Neural crest cell (in vitro differentiated cells): Measurements from ENCODE around the gene SMIM1. TPM values are rescaled to one million over a fixed set of nuclear protein-coding genes. Genes with fewer than 3 reads are reported as not detected.

Source experiments
- DNase-seq: peaks from one replicate; pipeline ENCODE4 v3.0.0; 2021; ENCODE audit warnings: low read depth, mixed read lengths, low spot score
- H3K27ac Mint-ChIP-seq: one replicate; pipeline ENCODE4 v1.8.0; 2021; ENCODE audit warnings: mild to moderate bottlenecking, mixed read lengths; ENCODE audit not compliant: unreplicated experiment
- H3K27me3 Mint-ChIP-seq: 2 replicates; pipeline ENCODE4 v1.8.0; 2021; ENCODE audit warnings: low read depth, mild to moderate bottlenecking, mixed read lengths
- H3K36me3 Mint-ChIP-seq: 2 replicates; pipeline ENCODE4 v1.8.0; 2021; ENCODE audit warnings: low read depth, mild to moderate bottlenecking, mixed read lengths
- H3K4me1 Mint-ChIP-seq: 2 replicates; pipeline ENCODE4 v1.8.0; 2021; ENCODE audit warnings: mixed read lengths
- H3K4me3 Mint-ChIP-seq: one replicate; pipeline ENCODE4 v1.8.0; 2021; ENCODE audit warnings: mild to moderate bottlenecking, mixed read lengths
- H3K9me3 Mint-ChIP-seq: 2 replicates; pipeline ENCODE4 v1.8.0; 2021; ENCODE audit warnings: mixed read lengths
- CTCF ChIP-seq: fragments of 200-600 bp; sonication (generic); conservative IDR thresholded peaks from 2 replicates; pipeline ENCODE4 v1.5.0; 2021; ENCODE audit warnings: antibody characterized with exemption, mild to moderate bottlenecking
- total RNA-seq: library from RNA; stranded (reverse); gene quantifications from 2 replicates; pipeline ENCODE4 v1.2.1, GENCODE V29; 2021

The SMIM1 gene
- total RNA-seq, 1 donor from 2014 or later: 4.7 TPM

GRCh38 chr1:3753656-3754454, 18.7 kb upstream of the SMIM1 start:
- no peak for TF ChIP-seq CTCF
- Mint-ChIP-seq H3K27me3 (peaks cover 29% of the 10 kb centered on the region), H3K4me3 (no peak overlapping the region), H3K27ac (no peak overlapping the region), H3K36me3 (no peaks in the 10 kb centered on the region), H3K9me3 (no peaks in the 10 kb centered on the region), H3K4me1 (no peaks in the 10 kb centered on the region)
- no peak for DNase-seq

- DNase-seq: no peak
- TF ChIP-seq CTCF: no peak
- Mint-ChIP-seq H3K9me3 (no peaks in the 10 kb centered on the region), H3K27me3 (peaks cover 27% of the 10 kb centered on the region), H3K36me3 (no peaks in the 10 kb centered on the region), H3K4me1 (no peaks in the 10 kb centered on the region), H3K4me3 (no peak overlapping the region), H3K27ac (peak overlapping the region; percentile 81)
Observed at GRCh38 chr1:3756394-3756793, 16.2 kb upstream of the SMIM1 start.

DNA sequence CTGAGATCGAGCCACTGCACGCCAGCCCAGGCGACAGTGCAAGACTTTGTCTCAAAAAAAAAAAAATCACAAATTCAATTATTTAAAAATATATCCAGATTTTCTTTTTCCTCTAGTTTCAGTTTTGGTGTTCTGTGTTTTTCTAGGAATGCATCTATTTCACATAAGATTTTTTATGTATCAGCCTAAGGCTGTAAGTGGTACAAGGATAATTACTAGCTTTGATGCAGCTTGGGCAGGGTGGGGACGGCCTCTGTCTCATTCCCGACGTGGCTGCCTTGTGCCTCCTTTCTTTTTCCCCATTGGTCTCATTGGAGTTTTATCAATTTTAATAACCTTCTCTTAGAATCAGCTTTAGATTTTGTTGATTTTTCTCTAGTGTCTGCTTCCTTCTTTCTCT, 13.4 kb upstream of the SMIM1 start:
- no peak for TF ChIP-seq CTCF
- no peak overlapping the region for H3K27ac Mint-ChIP-seq
- H3K27me3 Mint-ChIP-seq: peaks cover 24% of the 10 kb centered on the region
- no peaks in the 10 kb centered on the region for H3K4me1 Mint-ChIP-seq
- H3K36me3 Mint-ChIP-seq: no peaks in the 10 kb centered on the region
- no peaks in the 10 kb centered on the region for H3K9me3 Mint-ChIP-seq
- no peak overlapping the region for H3K4me3 Mint-ChIP-seq
- no peak for DNase-seq

- DNase-seq: no peak
Observed at GRCh38 chr1:3759796-3760195, 12.8 kb upstream of the SMIM1 start.

DNA sequence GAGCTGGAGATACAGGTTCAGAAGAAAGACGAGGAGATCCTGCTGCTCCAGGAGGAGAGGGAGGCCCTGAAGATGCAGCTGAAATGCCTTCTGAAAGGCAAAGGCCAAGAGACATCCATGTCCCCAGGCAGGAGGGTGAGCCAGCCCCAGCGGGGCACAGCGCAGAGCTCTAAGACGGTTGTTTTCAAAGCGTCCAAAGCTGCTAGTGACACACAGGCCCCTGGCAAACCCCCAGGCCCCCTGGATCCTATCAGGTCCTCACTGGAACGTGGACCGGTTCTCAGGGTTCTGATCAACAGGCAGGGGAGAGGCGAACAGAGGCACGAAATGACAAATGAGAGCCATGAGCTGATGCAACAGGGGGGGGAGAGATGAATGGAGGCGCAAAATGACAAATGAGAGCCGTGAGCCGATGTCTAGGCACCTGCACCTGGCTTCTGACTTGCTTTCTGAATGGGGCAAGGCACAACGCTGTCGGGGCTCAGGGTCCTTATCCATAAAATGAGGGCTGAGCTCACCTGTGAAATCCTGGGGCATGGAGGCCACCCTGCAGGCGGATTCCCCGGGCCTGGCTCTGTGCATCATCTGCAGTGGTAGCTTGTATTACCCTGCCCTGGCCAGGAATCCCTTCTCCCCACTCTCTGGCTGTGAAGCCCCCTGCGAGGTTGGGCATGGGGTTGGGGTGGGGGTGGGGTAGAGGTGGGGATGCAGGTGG, 11.1 kb upstream of the SMIM1 start:
- H3K4me1 Mint-ChIP-seq: no peaks in the 10 kb centered on the region
- TF ChIP-seq CTCF: no peak
- H3K9me3 Mint-ChIP-seq: no peaks in the 10 kb centered on the region
- H3K27me3 Mint-ChIP-seq: peaks cover 28% of the 10 kb centered on the region
- H3K27ac Mint-ChIP-seq: no peak overlapping the region
- no peaks in the 10 kb centered on the region for H3K36me3 Mint-ChIP-seq
- H3K4me3 Mint-ChIP-seq: no peak overlapping the region
- DNase-seq: no peak

More at GRCh38 chr1:3759796-3760195, 12.8 kb upstream of the SMIM1 start:
- Mint-ChIP-seq H3K27ac (no peak overlapping the region), H3K4me3 (no peak overlapping the region), H3K27me3 (peaks cover 26% of the 10 kb centered on the region), H3K9me3 (no peaks in the 10 kb centered on the region), H3K36me3 (no peaks in the 10 kb centered on the region), H3K4me1 (no peaks in the 10 kb centered on the region)
- TF ChIP-seq CTCF: no peak
